SIG-M5 (cell line): ENCODE measurements around the gene SEPTIN1.
A peak's percentile ranks its signal among the peaks of the same experiment; 100 is the strongest.

ENCODE experiments used
- DNase-seq: peaks from one replicate; lab custom pipeline; 2025; lab: John Stamatoyannopoulos, UW

The SEPTIN1 gene, protein sequence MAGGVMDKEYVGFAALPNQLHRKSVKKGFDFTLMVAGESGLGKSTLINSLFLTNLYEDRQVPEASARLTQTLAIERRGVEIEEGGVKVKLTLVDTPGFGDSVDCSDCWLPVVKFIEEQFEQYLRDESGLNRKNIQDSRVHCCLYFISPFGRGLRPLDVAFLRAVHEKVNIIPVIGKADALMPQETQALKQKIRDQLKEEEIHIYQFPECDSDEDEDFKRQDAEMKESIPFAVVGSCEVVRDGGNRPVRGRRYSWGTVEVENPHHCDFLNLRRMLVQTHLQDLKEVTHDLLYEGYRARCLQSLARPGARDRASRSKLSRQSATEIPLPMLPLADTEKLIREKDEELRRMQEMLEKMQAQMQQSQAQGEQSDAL

DNA sequence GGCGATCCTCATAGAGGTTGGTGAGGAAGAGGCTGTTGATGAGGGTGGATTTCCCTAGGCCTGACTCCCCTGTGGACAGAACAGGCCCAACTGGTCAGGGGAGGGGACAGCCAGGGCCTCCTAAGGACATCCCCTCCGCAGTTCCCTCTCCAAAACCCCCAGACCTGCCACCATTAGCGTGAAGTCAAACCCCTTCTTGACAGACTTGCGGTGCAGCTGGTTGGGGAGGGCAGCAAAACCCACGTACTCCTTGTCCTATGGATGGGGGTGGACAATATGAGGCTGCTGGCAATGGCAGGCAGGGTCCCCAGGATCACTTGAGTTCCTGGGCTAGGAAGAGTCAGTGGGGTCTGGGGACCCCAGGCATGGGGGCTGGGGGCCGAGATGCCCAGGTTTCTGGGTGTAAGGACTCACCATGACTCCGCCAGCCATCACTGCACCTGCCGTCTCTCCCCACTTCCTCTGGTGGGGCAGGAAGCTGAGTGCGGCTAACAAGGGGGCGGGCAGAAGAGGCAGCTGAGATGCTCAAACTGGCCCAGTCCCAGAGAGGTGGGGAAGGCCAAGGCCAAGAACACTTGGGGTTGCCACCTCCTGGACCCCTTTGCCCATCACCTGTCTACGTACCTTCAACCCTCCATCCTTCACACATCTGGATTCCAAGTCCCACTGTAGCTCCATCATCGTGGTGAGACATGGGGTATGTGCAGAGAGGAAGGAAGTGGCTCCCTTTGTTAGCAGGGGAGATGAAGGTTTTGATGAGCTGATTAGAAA lies at the start of gene SEPTIN1:
Gene SEPTIN1, minus strand, starts transcription at position 451 of the 771 bp plus-strand sequence. Its CDS starts 19 bp downstream, at position 432.
- DNase-seq: no peak

DNA sequence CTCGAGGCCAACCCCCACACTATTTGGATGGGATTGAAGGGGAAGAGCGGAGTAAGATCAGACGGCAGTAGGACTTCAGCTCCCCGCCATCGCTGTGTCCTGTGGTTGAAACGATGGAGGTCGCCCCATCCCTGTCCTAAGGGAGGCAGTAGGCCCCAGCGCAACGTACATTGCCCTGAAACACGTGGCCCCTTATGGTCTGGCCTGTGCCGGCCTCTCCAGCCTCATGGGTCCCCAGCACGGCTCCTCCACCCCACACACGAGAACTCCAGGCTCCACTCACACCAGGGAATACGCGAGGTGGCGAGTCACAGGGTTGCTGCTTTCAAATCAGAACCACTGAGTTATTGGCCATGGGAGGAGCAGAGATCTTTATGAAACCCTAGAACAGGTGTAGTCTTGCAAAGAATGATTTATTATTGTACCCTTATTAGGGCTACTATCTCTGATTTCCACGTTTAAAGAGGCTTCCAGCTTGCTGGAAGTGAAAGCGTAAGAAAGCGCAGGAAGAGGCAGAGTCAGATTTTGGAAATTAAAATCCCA lies 48.1 kb upstream of the SEPTIN1 start:
- DNase-seq: no peak

DNA sequence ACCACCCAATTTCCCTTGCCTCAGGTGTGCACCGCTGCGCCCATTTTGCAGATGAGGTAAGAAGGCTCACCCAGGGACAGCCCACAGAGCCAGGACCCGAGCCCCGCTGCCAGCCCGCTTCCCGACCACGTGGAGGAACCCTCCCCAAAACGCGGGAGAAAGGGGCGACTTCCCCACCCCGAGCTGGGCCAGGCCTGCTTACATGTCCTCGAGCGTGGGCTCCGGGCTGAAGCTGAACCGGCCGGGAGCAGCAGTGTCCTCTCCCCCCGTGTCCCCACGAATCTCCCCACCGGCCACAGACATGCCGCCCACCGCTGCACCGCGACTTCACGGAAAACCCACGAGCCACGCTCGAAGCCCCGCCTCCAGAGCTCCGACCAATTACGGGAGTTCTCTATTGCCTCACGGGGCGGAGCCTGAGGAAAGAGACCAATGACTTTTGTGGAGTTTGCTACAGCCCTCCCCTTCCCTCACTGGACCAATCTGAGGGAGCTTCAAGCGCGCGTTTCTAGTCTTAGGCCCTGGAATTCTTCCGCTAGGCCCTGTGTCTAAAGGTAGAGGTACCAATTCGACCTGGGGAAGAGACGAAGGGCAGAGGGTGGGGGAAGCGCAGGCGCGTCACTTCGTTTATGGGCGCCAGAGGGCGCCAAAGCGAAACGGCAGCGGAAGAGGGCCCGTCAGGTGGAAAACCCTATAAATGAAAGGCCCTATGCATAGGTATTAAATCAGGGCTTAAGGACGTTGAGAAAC lies 47.5 kb upstream of the SEPTIN1 start, which contains the start of gene DCTPP1:
Gene DCTPP1, minus strand, starts transcription at position 353 of the 750 bp plus-strand sequence. Its CDS starts 50 bp downstream, at position 303.
- peak; percentile 96 for DNase-seq

DNA sequence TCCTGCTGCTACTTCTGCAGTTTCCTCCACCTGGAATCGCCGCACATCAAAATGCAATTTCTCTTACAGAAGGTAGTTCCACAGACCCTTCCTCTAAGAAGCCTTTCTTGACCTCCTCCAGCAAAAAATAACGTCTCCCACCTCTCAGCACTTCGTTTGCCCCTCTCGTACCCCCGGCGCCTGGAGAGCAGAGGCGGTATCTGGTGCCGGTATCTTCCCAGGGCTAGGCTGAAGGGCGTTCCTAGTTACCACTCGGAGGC lies 47.0 kb upstream of the SEPTIN1 start:
- DNase-seq: no peak

DNA sequence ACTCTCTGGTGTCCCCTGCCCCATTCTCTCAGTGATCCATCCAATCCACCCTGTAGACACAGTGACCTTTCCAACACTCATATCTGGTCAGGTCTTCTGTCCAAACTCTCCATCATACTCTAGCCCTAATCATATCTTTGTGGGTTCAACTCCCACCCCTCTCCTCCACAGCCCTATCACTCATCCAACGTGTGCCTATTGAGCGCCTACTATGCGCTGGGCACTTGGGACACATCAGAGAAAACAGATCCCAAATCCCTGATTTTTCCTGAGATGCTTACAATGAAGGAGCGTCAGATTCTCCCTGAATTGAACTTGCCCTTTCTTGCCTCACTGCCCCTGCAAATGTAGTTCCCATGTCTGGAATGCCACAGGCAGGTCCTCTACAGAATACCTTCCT lies 45.7 kb upstream of the SEPTIN1 start:
- DNase-seq: no peak

DNA sequence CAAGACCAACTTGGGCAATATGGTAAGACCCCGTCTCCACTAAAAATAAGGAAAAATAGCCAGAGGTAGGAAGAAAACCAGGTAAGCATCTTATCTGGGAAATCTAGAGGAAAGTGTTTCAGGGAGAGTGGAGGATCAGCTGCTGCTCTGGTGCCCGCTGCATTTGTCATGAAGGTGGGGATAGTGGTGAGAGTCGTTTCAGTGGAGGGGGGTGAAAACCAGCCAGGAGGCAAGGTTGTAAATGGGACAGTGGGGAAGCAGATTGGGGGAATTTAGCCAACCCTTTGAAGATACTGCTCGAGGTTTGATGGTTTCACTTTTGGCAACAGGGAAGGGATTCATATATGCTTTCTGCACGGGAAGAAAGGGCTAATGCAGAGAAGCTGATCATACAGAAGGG lies 38.6 kb upstream of the SEPTIN1 start:
- DNase-seq: no peak

DNA sequence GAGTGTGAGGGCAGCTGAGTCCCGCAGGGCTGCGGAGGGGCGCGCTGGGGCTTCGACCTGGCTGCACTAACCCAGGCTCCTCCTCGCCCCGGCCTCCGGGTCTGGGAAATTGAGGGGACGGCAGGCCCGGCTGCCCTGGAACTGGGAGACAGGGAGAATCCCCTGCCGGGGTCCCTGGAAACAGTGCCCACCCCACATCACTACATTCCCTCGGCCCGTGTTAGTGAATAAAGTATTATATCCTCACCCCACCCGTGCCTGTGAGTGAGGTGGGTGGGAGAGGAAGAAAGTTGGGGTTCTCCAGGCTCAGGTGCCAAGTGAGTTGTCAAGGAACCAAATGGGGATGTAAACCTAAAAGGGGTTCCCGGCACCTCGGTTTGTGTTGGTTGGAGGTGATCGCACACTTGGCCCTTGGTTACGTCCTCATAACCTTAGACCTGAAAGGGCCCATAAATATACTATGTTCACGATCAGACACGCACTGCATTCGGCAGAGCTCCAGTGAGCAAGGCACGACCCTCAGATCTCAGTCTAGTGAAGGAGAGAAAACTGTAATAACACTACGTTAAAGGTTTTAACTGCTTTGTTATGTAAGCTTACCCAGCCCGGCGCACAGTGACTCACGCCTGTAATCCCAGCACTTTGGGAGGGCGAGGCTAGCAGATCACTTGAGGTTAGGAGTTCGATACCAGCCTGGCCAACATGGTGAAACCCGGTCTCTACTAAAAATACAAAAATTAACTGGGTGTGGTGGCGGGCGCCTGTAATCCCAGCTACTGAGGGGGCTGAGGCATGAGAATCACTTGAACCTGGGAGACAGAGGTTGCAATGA lies 36.2 kb upstream of the SEPTIN1 start:
- DNase-seq: no peak

DNA sequence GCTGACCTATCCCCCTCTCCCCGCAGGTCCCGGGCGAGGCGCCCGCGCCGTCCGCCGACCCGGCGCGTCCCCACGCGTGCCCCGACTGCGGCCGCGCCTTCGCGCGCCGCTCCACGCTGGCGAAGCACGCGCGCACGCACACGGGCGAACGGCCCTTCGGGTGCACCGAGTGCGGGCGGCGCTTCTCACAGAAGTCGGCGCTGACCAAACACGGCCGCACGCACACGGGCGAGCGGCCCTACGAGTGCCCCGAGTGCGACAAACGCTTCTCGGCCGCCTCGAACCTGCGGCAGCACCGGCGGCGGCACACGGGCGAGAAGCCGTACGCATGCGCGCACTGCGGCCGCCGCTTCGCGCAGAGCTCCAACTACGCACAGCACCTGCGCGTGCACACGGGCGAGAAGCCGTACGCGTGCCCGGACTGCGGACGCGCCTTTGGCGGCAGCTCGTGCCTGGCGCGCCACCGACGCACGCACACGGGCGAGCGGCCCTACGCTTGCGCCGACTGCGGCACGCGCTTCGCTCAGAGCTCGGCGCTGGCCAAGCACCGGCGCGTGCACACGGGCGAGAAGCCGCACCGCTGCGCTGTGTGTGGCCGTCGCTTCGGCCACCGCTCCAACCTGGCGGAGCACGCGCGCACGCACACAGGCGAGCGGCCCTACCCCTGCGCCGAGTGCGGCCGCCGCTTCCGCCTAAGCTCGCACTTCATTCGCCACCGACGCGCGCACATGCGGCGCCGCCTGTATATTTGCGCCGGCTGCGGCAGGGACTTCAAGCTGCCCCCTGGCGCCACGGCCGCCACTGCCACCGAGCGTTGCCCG lies 35.4 kb upstream of the SEPTIN1 start:
- peak; percentile 39 for DNase-seq

DNA sequence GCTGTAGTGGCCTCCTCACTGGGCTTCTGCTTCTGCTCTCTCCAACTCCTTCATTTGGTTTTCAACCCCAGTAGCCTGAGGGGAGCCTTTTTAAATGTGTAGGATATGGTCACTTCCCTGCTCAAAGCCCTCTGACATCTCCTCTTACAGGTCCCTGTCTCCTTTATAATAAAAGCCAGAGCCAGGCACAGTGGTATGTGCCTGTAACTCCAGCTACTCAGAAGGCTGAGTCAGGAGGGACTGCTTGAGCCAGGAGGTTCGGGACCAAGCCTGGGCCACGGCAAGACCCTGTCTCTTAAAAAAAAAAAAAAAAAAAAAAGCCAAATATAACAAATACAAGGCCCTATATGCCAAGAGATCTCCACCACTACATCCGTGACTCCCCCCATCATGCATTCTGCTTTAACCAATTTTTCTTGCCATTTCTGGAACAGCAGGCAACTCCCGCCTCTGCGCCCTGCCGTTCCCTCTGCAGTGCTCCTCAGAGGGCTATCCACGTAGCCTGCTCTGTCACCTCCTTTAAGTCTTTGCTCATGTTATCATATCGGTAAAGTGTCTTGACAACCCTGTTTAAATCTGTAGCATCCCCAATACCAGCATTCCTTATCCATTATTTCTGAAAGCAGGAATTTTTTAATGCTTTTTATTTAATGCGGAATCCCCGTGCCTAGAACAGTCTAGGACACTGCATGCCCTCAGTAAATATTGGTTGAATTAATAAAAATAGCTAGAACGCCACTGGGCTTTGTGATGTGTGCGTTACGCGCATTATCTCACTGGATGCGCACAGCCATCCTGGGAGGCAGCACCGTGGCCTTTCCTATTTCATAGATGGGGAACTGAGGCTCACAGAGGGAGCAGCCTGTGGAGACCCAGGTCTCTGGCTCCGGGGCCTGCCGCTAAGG lies 34.5 kb upstream of the SEPTIN1 start:
- DNase-seq: no peak

DNA sequence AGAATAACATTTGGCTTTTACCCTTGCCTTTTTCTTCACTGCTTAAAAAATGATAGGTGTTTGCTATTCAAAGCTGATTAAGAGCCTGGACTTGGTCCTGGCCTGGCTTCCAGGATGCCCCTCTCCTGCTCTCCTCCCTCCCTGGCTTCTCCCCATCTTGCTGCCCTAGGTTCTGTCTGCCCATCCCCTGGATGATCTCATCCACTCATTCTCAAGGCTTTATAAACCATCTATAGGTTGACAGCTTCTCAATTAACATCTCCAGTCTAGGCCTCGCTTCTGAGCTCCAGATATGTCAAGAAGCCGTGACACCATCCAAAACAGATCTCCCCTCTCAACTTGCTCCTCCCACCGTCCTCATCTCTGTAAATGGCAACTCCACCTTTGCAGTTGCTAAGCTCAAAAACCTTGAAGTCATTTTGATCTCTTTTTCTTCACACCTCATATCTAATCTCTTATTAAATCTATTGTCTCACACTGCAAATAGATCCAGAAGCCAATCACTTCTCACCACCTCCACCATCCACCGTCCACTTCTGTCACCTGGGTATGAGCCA lies 33.8 kb upstream of the SEPTIN1 start:
- no peak for DNase-seq

DNA sequence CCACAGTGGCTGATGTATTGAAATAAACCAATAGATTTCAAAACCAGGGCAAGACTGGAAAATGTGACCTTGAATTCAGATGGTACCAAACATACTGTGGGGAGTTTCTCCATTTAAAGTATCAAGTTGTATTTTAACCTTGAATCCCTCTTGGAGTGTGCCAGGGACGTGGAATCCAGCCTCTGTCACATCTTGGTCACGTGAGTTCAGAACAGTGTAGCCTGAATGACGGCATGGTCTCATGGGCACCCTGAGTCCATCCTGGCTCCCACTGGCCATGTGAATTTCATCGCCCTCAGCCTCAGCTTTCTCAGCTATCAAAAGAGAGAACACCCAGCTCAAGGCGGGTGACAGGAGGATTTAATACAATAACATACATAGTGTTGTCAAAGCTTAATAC lies 31.8 kb upstream of the SEPTIN1 start:
- no peak for DNase-seq

DNA sequence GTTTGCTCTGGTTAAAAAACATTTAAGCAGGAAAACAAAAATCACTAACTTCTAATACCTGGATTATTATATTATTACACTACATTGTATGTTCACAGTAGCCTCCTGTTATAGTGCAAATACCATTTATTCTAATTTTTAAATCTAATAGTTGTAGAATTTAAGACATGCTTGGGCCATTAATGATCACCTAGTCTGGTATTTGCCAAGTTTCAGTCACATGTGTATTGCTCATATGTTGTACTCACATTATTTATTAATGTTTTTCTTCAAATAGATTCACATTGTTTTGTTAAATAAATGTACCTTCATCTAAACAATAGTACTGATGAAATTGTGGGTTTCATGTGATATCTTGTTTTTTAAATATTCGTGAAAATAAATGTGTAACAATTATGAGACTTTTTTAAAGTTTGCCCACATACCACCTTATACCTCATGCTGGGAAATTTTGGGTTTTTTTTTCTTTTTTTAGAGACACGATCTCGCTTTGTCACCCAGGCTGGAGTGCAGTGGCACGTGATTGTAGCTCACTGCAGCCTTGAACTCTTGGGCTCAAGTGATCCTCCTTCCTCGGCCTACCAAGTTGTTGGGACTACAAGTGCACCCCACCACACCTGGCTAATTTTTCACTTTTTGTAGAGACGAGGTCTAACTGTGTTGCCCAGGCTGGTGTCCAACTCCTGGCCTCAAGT lies 30.9 kb upstream of the SEPTIN1 start:
- no peak for DNase-seq

DNA sequence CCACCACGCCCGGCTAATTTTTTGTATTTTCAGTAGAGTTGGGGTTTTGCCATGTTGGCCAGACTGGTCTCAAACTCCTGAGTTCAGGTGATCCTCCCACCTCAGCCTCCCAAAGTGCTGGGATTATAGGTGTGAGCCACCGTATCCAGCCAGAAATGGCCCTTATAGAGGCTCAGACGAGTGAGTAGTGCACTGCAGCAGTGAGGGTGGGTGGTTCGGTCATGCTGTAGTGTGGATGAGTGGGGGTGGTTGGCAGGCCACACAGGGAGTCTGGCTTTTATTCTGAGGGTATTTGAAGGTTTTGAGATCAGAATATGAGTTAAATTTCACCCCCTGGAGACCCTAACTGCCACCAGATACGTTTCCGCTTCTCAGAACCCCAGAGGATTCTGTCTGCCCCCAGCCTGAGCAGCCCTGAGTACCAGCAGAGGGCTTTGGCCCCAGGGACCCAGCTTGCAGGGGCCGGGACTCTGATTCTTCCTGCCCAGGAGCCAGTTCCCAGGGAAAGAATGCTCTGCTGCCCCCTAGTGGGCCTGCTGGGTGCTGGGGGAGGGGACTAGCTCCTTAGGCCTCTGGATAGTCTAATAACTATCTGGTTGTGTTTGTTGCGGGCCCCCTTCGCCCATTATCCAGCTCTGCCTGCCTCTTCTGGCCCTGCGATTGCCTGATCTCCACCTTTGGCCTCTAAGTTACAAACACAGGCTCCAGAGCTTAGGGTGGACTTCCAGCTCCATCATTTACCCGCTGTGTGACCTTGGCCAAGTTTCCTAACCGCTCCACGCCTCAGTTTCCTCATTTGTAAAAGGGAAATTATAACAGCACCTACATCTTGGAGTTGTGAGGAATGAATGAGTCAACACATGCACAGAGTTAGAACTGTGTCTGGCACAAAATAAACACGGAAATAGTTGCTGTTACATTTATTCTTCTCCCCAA lies 27.0 kb upstream of the SEPTIN1 start:
- peak; percentile 28 for DNase-seq

DNA sequence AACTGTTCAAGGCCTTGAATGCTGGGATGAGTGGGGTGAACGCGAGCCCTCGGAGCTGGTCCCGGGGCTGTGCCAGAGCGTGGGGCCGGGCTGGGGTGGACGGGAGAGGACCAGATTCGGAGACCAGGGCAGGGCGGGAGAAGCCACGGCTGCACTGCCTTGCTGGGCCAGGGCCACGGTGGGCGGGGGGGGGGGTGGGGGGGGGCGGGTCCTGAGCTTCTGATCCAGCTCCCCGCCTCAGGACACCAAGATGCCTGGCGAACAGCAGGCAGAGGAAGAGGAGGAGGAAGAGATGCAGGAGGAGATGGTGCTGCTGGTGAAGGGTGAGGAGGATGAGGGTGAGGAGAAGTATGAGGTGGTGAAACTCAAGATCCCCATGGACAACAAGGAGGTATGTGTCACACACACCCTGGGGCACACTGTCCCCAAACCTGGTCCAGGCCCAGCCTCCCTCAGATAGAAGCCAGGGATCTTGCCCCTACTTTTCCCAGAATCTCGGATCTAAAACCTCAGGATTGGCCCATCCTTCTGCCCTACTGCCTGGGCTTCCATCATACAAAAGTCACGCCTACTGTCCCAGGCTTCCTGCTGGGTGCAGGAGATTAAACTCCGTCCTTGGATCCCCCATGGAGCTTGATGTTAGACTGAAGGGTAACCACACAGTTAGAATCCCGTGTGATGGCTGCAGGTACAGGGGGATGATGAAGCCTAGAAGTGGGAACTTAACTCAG lies 25.6 kb upstream of the SEPTIN1 start:
- DNase-seq: no peak

DNA sequence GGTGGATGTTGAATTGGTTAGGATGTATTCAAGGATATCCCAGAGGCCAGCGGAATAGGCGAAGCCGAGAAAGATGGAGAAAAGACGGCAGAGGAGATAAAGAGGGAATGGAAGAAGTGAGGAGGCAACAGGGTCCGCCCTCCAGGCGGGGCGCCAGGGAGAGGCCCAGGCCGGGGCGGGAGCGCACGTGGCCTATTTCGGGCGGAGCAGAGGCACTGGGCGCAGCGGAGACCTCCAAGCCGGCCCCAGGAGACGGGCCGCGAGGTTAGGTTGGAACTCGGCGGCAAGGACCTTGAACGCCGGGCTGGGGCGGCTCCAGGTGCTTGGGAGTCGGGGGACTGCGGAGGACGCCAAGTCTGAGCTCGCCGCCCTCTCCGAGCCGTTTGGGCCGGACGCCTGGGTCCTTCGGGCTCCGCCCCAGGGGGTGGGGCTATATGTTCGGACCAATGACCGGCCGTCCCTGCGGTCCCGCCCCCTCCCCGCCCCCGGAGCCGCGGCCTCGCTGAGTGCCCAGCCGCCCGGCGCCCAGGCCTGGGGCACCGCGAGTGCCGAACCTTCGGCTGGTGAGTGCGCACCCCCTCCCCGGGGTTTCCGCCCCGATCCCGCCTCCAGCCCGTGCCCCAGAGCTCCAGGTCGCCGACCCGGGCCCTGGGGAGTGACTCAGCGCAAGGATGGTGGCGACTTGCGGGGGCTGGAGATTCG lies 24.9 kb upstream of the SEPTIN1 start, which contains the start of gene ZNF771:
Gene ZNF771, plus strand, starts transcription at position 505 of the 702 bp plus-strand sequence. CDS start 448 bp downstream, outside the sequence.
- no peak for DNase-seq

DNA sequence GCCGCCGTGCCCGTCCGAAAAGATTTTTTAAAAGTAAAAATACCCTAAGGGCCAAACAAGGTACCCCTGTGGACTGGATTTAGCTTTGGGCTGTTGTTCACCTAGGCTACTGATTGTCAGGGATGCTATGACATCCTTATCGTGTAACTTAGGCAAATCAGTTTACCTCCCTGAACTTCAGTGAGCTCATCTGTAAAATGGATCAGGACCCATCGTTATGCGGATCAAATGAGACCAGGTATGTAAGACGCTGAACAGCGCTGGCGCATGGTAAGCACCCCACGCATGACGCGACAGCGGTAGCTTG lies 24.4 kb upstream of the SEPTIN1 start:
- DNase-seq: no peak
